ENCODE measurements around the gene PLA2G15. TPM values are rescaled to one million over a fixed set of nuclear protein-coding genes. Genes with fewer than 3 reads are reported as not detected.

PLA2G15 gene
- polyA plus RNA-seq, 1 donor = 33.2 TPM

DNA sequence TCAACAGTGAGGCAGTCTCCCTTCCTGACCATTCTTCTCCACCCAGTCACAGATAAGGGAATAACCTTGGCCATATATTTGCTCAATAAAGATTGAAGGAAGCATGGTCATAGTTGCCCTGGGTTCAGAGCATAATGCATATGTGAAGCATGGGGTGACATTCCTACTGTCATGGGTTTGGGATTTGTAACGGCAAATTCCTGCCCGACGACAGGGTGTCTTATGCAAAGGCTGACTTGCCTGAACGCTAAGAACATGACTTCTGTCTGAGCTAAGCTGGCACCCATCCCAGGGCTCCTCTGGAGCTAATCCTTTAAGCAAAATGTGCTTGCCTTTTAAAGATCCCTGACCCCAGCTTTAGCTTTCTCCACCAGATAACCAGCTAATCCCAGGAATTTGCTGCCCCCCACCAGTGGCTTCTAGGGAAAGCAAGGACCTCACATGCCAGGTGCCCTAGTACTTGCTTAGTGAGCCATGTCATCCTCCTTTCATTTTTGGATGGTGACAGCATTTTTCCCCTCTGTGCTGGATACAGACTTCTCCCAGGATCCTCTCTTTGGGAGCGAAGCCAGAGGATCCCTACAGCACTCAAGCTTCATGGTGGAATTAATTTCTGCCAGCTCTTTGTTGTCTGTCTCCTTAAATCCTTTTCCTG is 53.9 kb downstream of the PLA2G15 start:
- DNase-seq (ENCODE audit: low read depth) = no peak

GRCh38 chr16:68299571-68300453 is 54.6 kb downstream of the PLA2G15 start:
- DNase-seq (ENCODE audit: low read depth) = no peak

- DNase-seq (ENCODE audit: low read depth) = no peak
Observed at GRCh38 chr16:68300734-68301459, 55.7 kb downstream of the PLA2G15 start.

DNA sequence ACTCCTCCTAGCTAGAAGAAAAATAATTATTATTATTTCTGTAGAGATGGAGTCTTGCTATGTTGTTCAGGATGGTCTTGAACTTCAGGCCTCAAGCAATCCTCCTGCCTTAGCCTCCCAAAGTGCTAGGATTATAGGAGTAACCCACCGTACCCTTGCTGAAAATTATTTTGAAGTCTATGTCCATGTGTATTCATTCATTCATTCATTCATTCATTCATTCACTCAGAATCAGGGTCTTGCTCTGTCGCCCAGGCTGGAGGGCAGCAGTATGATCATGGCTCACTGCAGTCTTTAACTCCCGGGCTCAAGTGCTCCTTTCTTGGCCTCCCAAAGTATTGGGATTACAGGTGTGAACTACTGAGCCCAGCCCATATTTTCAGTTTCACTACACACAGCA is 61.5 kb downstream of the PLA2G15 start:
- DNase-seq (ENCODE audit: low read depth) = no peak

- DNase-seq (ENCODE audit: low read depth) = no peak
Observed at GRCh38 chr16:68309799-68310198, 64.6 kb downstream of the PLA2G15 start.

DNA sequence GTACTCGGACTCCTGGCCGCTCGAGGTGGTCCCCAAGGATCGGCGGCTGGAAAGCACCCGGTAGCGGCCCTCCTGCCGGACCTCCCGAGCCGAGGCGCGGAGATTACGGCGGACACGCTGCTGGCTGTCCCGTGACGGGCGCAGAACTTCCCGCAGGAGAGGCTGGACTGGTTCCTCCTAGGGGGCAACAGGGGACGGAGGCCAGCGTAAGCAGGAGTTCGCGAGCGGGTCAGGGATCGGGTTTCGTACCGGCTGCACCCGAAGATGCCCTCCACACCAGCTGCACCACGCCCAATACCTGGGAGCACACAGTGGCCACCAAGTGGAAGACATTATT is 65.2 kb downstream of the PLA2G15 start:
- no peak for DNase-seq (ENCODE audit: low read depth)

Other genes starting within 250 kb of the PLA2G15 start
- gene DPEP2, start 245.9 kb upstream of the PLA2G15 start, polyA plus RNA-seq (ENCODE audit: insufficient read length) = 1.5 TPM
- gene DPEP2NB, start 229.5 kb upstream of the PLA2G15 start, polyA plus RNA-seq (ENCODE audit: insufficient read length) = not detected
- 4.8 TPM for gene DDX28, start 222.1 kb upstream of the PLA2G15 start, polyA plus RNA-seq (ENCODE audit: insufficient read length)
- gene DUS2, start 222.1 kb upstream of the PLA2G15 start, polyA plus RNA-seq (ENCODE audit: insufficient read length) = 10.1 TPM
- gene NFATC3, start 160.0 kb upstream of the PLA2G15 start, polyA plus RNA-seq (ENCODE audit: insufficient read length) = 27.6 TPM
- 0.52 TPM for gene ESRP2, start 9.2 kb upstream of the PLA2G15 start, polyA plus RNA-seq (ENCODE audit: insufficient read length)
- gene SLC7A6, start 19.2 kb downstream of the PLA2G15 start, polyA plus RNA-seq (ENCODE audit: insufficient read length) = 7.9 TPM
- gene SLC7A6OS, start 65.6 kb downstream of the PLA2G15 start, polyA plus RNA-seq (ENCODE audit: insufficient read length) = 17.5 TPM
- 39.9 TPM for gene PRMT7, start 65.6 kb downstream of the PLA2G15 start, polyA plus RNA-seq (ENCODE audit: insufficient read length)
- 1.1 TPM for gene SMPD3, start 203.1 kb downstream of the PLA2G15 start, polyA plus RNA-seq (ENCODE audit: insufficient read length)